HG03558 (cell line): ENCODE results near the gene C2orf69.
A peak's percentile ranks its signal among the peaks of the same experiment; 100 is the strongest.

Source experiments
- ATAC-seq: cut with Tn5 transposase; IDR thresholded peaks from one replicate; pipeline ENCODE4 v1.9.1; 2021; ENCODE audit warnings: moderate number of reproducible peaks; ENCODE audit not compliant: unreplicated experiment; ENCODE audit errors: extremely low read depth

The C2orf69 gene

GRCh38 chr2:199911052-199911876, at the start of gene C2orf69:
Gene C2orf69 (plus strand): TSS chr2:199911293. CDS start chr2:199911439, 146 bp downstream.
- peak; percentile 76 for ATAC-seq

- no peak for ATAC-seq
Measured at GRCh38 chr2:199862788-199863187, 48.3 kb upstream of the C2orf69 start.

GRCh38 chr2:199865905-199866304, 45.2 kb upstream of the C2orf69 start:
- no peak for ATAC-seq

GRCh38 chr2:199868431-199869226, 42.5 kb upstream of the C2orf69 start:
- no peak for ATAC-seq

- no peak for ATAC-seq
Measured at GRCh38 chr2:199869227-199869541, 41.9 kb upstream of the C2orf69 start.

GRCh38 chr2:199869653-199870052, 41.4 kb upstream of the C2orf69 start:
- no peak for ATAC-seq

- ATAC-seq: no peak
Measured at GRCh38 chr2:199870581-199870980, 40.5 kb upstream of the C2orf69 start.

GRCh38 chr2:199874209-199874608, 36.9 kb upstream of the C2orf69 start:
- no peak for ATAC-seq

GRCh38 chr2:199875400-199875799, 35.7 kb upstream of the C2orf69 start:
- no peak for ATAC-seq

- no peak for ATAC-seq
Measured at GRCh38 chr2:199882667-199883066, 28.4 kb upstream of the C2orf69 start.

GRCh38 chr2:199883474-199884212, 27.4 kb upstream of the C2orf69 start:
- ATAC-seq: no peak

GRCh38 chr2:199895406-199895805, 15.7 kb upstream of the C2orf69 start:
- no peak for ATAC-seq

GRCh38 chr2:199896617-199897016, 14.5 kb upstream of the C2orf69 start:
- no peak for ATAC-seq

- no peak for ATAC-seq
Measured at GRCh38 chr2:199901942-199902341, 9.2 kb upstream of the C2orf69 start.

- no peak for ATAC-seq
Measured at GRCh38 chr2:199902486-199903110, 8.5 kb upstream of the C2orf69 start.

GRCh38 chr2:199903111-199903510, 8.0 kb upstream of the C2orf69 start:
- ATAC-seq: no peak

GRCh38 chr2:199907008-199907714, 3.9 kb upstream of the C2orf69 start:
- ATAC-seq: no peak

- no peak for ATAC-seq
Measured at GRCh38 chr2:199910338-199911051, 598 bp upstream of the C2orf69 start.

- no peak for ATAC-seq
Measured at GRCh38 chr2:199911877-199912161, 726 bp downstream of the C2orf69 start.
